Suprapubic skin (tissue), 4 donors: ENCODE results near the gene SRMS. TPM values are rescaled to one million over a fixed set of nuclear protein-coding genes. Genes with fewer than 3 reads are reported as not detected.

Source experiments
- DNase-seq, 2 donors: peaks; one replicate each; pipeline ENCODE4 v3.0.0-alpha.2; 2019; ENCODE audit warnings: low spot score in 2 of 2
- H3K27ac ChIP-seq: fragments of 200-600 bp; sonication (generic); one replicate; pipeline ENCODE4 v1.5.1; 2019
- H3K27me3 ChIP-seq: fragments of 200-600 bp; sonication (generic); one replicate; pipeline ENCODE4 v1.5.1; 2019
- H3K36me3 ChIP-seq: fragments of 200-600 bp; sonication (generic); one replicate; pipeline ENCODE4 v1.5.1; 2019
- H3K4me1 ChIP-seq: fragments of 200-600 bp; sonication (generic); one replicate; pipeline ENCODE4 v1.5.1; 2019
- H3K4me3 ChIP-seq: fragments of 200-600 bp; sonication (generic); one replicate; pipeline ENCODE4 v1.5.1; 2019; ENCODE audit warnings: mild to moderate bottlenecking
- H3K9me3 ChIP-seq: fragments of 200-600 bp; sonication (generic); one replicate; pipeline ENCODE4 v1.5.1; 2019
- EP300 ChIP-seq: sonication (generic); formaldehyde crosslinking; IDR thresholded peaks from one replicate; pipeline ENCODE4 v1.6.1; 2017; ENCODE audit warnings: antibody characterized with exemption
- POLR2A ChIP-seq, 2 donors: fragments of 450-650 bp; IDR thresholded peaks; one replicate each; pipeline ENCODE4 v1.6.1; 2017; ENCODE audit warnings: antibody characterized with exemption in 2 of 2, mild to moderate bottlenecking in 2 of 2, moderate library complexity in 2 of 2
- POLR2AphosphoS5 ChIP-seq, 3 donors: sonication (generic); formaldehyde crosslinking; IDR thresholded peaks; one replicate each; pipeline ENCODE4 v1.6.1; 2017; ENCODE audit warnings: antibody characterized with exemption in 3 of 3
- WGBS: methylation state at CpG from one replicate; pipeline ENCODE4 v1.1.5; 2018; 5-methylcytosine and 5-hydroxymethylcytosine counted together
- total RNA-seq, 4 donors: library from RNA; depleted of rRNA; stranded (reverse); fragments of >200 nt; gene quantifications; one replicate each; pipeline ENCODE4 v1.1.0, GENCODE V29; 2016
- TF ChIP-seq, protein P1 (sequence below), 2 donors: fragments of 200-600 bp in 1 of 2; fragments of 450-650 bp in 1 of 2; sonication (generic) in 1 of 2; IDR thresholded peaks; one replicate each; pipeline ENCODE4 v1.5.1; 2016 to 2019; ENCODE audit warnings: antibody characterized with exemption in 2 of 2, mild to moderate bottlenecking in 1 of 2, moderate library complexity in 1 of 2

Gene SRMS
- total RNA-seq, 4 donors from 2014 or later, result 1.3 TPM; not detected in 3

DNA sequence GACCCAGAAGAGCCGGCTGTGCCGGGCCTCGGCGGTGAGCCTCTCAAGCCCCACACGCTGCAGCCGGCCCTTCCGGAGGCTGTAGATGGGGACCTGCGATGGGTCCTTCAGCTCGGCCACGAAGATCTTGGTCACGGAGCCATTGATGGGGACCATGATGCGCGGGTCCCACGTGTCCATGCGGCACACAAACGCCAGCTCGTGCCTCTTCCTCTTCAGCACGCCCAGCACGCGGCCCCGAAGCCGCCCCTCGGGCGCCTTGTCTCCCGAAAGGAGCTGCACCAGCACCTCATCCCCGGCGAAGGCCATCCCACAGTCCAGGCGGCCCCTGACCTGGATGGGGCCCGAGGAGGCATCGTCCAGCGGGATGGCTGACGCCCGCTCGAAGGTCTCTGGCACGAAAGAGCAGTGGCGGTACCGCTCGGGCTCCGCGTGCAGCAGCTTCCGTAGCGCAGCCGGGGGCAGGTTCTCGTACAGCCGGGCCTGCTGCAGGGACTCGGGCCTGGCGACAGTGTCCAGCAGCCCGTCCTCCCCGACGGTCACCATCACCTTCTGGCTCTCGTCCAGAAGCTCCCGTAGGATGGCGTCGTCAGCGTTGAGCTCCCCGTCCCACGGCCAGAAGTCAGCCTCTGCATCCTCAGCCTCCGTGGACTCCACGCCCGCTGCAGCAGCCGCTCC is 17.6 kb upstream of the SRMS start:
- Histone ChIP-seq H3K36me3 (peaks cover 65% of the 10 kb centered on the region), H3K4me1 (peaks cover 3% of the 10 kb centered on the region)

DNA sequence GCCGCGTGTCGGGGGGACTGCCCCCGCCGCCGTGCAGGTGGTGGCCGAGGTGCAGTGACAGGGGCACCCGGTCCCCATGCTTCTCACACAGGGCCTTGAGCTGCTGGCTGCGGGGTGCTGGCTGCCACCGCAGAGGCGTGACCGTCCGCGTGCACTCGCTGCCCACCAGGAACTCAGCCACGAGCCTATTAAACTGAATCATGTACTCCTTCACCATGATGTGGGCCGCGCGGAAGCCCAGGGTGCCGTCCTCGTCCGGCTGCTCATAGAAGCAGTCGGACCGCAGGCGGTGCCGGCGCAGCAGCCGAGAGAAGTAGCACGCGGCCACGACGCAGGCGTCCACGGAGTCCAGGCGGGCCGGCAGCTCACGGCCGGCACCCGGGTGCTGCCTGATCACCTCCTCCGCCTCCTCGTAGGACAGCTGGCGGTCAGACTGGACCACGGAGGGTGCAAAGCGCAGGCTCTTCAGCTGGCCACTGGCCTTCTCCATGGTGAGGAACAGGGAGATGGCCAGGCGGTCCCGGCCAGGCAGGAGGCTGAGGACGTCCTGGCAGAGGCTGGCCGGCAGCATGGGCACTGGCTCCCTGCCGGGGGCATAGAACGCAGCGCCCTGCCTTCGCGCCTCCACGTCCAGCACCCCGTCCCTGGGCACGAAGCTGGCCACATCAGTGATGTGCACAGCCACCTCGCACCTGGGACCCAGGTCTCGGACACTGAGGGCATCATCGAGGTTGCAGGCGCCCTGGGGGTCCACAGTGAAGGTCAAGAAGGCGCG is 16.7 kb upstream of the SRMS start:
- DNase-seq, result no peak
- H3K36me3 ChIP-seq, result peaks cover 71% of the 10 kb centered on the region
- H3K9me3 ChIP-seq, result no peaks in the 10 kb centered on the region
- peaks cover 3% of the 10 kb centered on the region for H3K4me1 ChIP-seq
- WGBS, result 97% methylated on average over 27 of the region's 62 CpGs
- TF ChIP-seq POLR2A (IDR thresholded peaks at IDR 0.05), result no peak
- TF ChIP-seq EP300, result no peak
- no peak for TF ChIP-seq POLR2AphosphoS5 (IDR thresholded peaks at IDR 0.05)
- TF ChIP-seq, protein P1, sequence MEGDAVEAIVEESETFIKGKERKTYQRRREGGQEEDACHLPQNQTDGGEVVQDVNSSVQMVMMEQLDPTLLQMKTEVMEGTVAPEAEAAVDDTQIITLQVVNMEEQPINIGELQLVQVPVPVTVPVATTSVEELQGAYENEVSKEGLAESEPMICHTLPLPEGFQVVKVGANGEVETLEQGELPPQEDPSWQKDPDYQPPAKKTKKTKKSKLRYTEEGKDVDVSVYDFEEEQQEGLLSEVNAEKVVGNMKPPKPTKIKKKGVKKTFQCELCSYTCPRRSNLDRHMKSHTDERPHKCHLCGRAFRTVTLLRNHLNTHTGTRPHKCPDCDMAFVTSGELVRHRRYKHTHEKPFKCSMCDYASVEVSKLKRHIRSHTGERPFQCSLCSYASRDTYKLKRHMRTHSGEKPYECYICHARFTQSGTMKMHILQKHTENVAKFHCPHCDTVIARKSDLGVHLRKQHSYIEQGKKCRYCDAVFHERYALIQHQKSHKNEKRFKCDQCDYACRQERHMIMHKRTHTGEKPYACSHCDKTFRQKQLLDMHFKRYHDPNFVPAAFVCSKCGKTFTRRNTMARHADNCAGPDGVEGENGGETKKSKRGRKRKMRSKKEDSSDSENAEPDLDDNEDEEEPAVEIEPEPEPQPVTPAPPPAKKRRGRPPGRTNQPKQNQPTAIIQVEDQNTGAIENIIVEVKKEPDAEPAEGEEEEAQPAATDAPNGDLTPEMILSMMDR (IDR thresholded peaks at IDR 0.05), result no peak
- no peak overlapping the region for H3K4me3 ChIP-seq
- no peak overlapping the region for H3K27ac ChIP-seq
- no peaks in the 10 kb centered on the region for H3K27me3 ChIP-seq

More for the DNA sequence above, 17.6 kb upstream of the SRMS start:
- WGBS, result 93% methylated on average over 44 of the region's 61 CpGs
- Histone ChIP-seq H3K9me3 (no peaks in the 10 kb centered on the region), H3K27ac (no peak overlapping the region), H3K27me3 (no peaks in the 10 kb centered on the region), H3K4me3 (no peak overlapping the region)
- no peak for DNase-seq
- TF ChIP-seq, protein P1 (IDR thresholded peaks at IDR 0.05), result no peak
- no peak for TF ChIP-seq POLR2A (IDR thresholded peaks at IDR 0.05)
- TF ChIP-seq POLR2AphosphoS5 (IDR thresholded peaks at IDR 0.05), result no peak
- TF ChIP-seq EP300, result no peak

DNA sequence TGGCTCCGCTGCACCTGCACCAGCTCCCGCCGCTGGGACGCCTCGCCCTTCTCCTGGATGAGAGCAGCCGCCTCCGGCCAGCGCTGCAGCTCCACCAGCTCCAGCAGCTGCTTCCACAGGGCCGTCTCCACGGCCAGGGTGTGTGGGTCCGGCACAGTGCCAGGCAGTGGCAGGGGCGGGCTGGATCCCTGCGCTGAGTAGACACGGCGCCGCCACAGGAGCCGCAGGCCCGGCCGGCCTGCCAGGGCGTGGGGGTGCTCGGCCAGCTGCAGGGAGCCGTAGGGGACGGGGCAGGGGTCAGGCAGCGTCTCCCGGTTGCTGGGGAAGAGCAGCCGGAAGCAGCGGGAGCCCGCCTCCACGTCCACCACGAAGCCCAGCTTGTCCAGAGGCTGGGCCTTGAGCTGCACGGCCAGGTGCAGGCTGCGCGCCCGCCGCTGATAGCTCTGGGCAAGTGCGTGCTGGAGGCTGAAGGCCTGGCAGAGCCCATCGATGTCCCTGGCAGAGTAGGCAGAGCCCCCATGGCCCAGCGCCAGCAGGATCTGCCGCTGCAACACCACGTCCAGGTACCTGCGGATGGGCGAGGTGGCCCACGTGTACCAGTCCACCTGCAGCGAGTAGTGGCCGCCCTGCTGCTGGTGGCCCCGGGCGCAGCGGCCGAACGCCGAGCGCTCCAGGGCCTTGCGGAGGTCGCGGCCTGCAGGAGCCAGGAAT is 15.8 kb upstream of the SRMS start:
- Histone ChIP-seq H3K4me3 (no peak overlapping the region), H3K9me3 (no peaks in the 10 kb centered on the region), H3K4me1 (peaks cover 3% of the 10 kb centered on the region), H3K27ac (no peak overlapping the region), H3K27me3 (no peaks in the 10 kb centered on the region), H3K36me3 (peaks cover 77% of the 10 kb centered on the region)
- no peak for DNase-seq
- TF ChIP-seq EP300 (no peak), POLR2AphosphoS5 (IDR thresholded peaks at IDR 0.05) (no peak), POLR2A (IDR thresholded peaks at IDR 0.05) (no peak)
- TF ChIP-seq, protein P1 (IDR thresholded peaks at IDR 0.05), result no peak
- whole genome bisulfite sequencing, result 96% methylated on average over 14 of the region's 55 CpGs

DNA sequence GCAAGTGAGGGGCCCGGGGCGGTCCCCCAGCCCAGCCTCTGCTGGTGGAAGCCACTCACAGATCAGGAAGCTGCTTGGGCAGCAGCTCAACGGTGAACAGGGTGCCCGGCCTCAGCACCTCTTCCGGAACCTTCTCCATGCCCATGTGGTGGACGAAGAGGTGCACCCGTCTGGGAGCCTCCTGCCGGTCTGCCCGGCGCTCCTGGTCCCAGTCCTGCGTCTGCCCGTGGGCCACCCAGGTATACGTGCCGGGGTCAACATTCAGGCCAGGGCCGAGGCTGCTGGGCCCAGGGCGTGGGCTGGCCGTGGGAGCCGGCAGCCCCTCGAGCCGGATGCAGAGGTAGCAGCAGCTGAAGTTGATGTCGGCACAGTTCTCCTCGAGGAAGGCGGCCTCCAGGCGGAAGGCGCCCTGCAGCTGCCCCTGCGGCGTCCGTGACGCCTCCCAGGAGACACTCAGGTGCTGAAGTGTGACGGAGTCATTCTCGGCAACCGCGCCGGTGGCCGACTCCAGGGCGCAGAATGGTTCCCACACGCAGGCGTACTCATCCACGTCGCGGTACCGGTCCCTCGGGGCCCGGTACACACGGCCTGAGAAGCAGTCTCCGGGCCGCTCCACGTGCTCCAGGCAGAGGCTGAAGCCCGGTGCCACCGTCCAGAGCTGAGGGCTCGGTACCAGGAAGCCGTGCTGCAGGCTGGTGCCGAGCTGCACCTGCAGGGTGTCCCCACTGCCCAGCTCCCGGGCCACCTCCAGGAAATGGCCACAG is 15.1 kb upstream of the SRMS start:
- Histone ChIP-seq H3K36me3 (peaks cover 77% of the 10 kb centered on the region), H3K27ac (no peak overlapping the region), H3K9me3 (no peaks in the 10 kb centered on the region), H3K4me1 (no peaks in the 10 kb centered on the region), H3K4me3 (no peak overlapping the region), H3K27me3 (no peaks in the 10 kb centered on the region)
- TF ChIP-seq POLR2AphosphoS5 (IDR thresholded peaks at IDR 0.05), result no peak
- no peak for TF ChIP-seq EP300
- no peak for TF ChIP-seq POLR2A (IDR thresholded peaks at IDR 0.05)
- TF ChIP-seq, protein P1 (IDR thresholded peaks at IDR 0.05), result no peak
- DNase-seq, result no peak
- WGBS, result 100% methylated on average over 1 of the region's 54 CpGs
